ENCODE results near the gene UBAC2. TPM values are rescaled to one million over a fixed set of nuclear protein-coding genes. Genes with fewer than 3 reads are reported as not detected.

Gene UBAC2
- total and polyA plus RNA-seq, 2 donors (not counting 3 experiments of a cell fraction or from before 2014, with no cell fraction given) = 45.7 to 54.4 TPM

DNA sequence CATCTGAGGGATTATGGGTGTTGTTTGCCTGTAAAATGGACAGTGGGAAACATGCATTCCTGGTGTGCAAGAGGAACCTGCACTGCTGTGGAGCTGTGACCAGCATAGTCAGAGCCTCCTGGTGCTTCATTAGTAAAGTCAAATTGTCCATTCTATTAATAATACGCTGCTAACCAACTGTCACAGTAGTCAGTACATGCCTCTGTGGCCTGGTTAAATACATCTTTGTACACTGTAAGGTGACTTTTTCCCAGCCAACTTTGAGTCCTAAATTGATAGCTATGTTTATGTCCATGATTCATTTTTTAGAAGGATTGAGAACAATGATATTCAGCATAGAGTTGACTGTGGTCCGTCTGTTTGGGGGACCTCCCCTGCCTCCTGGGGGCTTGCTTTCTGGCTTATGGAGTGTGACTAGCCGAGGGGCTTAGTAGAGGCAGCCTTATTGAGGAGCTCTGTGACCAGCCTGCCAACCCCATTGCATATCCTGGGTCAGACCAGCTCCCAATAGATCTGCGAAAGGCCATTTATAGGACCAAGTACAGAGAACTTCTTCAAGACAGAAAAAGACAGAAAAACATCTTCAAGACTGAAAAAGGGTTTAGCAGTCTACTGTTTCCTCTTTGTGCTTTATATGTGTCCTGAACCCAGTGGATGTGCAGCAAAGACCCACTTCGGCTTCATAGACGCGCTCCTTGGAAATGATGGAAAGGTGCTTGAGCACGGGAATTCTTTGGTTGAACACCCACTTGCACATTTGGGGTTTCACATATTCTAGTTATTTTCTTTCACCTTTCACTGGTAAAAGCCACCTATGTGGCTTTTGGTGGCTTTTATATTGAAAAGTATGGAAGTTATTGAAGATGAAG lies 102.2 kb downstream of the UBAC2 start:
- H3K4me2 ChIP-seq (ENCODE audit: insufficient read depth, low read length) = no peak overlapping the region
- H3K9ac ChIP-seq (replicated peaks; ENCODE audit: extremely low read depth, insufficient read depth, low read length) = no peak overlapping the region
- H3K9me1 ChIP-seq (replicated peaks; ENCODE audit: control insufficient read depth, extremely low read depth, insufficient read depth, low read length) = no peaks in the 10 kb centered on the region
- DNase-seq (ENCODE audit: low read depth, low spot score) (no peak), FAIRE-seq (no peak)
- H3K4me3 ChIP-seq (replicated peaks in 1 of 3; ENCODE audit: insufficient read depth in 1 of 3, low read depth in 1 of 3, low read length in 3 of 3) = no peak overlapping the region
- H3K4me1 ChIP-seq (ENCODE audit: control insufficient read depth, extremely low read depth, insufficient read depth, low read length) = peaks cover 10% of the 10 kb centered on the region
- H3K79me2 ChIP-seq (ENCODE audit: control insufficient read depth, insufficient read depth, low read length) = no peaks in the 10 kb centered on the region
- no peaks in the 10 kb centered on the region for H3K36me3 ChIP-seq (ENCODE audit: control insufficient read depth in 2 of 2, extremely low read depth in 1 of 2, insufficient read depth in 2 of 2, low read length in 2 of 2)
- intact Hi-C loops (cut with micrococcal nuclease) = no loop called here
- BruUV-seq (replicated peaks) = no TSS peak
- POLR2A ChIA-PET = no interaction called here
- H3K27ac ChIP-seq (ENCODE audit: insufficient read depth, low read depth, low read length) = no peak overlapping the region
- H3K27me3 ChIP-seq (ENCODE audit: control insufficient read depth in 2 of 2, insufficient read depth in 2 of 2, low read length in 2 of 2) = no peaks in the 10 kb centered on the region
- dilution Hi-C loops (cut with MboI; ENCODE audit: extremely low pct_ligation_motif_present, low sequenced_read_pairs) = no loop called here
- H2AFZ ChIP-seq (ENCODE audit: low read depth, low read length) = no peak overlapping the region
- CTCF ChIA-PET = interaction anchor here (1.0 to 1.2 kb wide), 2 partner anchors 10 to 33 kb away, joined by 3 to 4 read pairs; no protein-coding TSS in a partner anchor
- no peaks in the 10 kb centered on the region for H4K20me1 ChIP-seq (replicated peaks; ENCODE audit: control insufficient read depth, extremely low read depth, insufficient read depth, low read length)
- no peaks in the 10 kb centered on the region for H3K9me3 ChIP-seq (replicated peaks; ENCODE audit: control insufficient read depth, insufficient read depth, low read length)
- TF ChIP-seq FOS (IDR thresholded peaks at IDR 0.05; ENCODE audit: borderline replicate concordance, insufficient read depth, low read length) = no peak

GRCh38 chr13:99303863-99304521 lies 103.3 kb downstream of the UBAC2 start:
- ChIA-PET POLR2A (no interaction called here), CTCF (interaction anchor here (1.0 to 1.1 kb wide), 3 partner anchors 9 to 34 kb away, joined by 3 to 7 read pairs (median 3); no protein-coding TSS in a partner anchor)
- Histone ChIP-seq H3K27me3 (ENCODE audit: control insufficient read depth in 2 of 2, insufficient read depth in 2 of 2, low read length in 2 of 2) (no peaks in the 10 kb centered on the region), H3K9ac (replicated peaks; ENCODE audit: extremely low read depth, insufficient read depth, low read length) (no peak overlapping the region), H3K9me1 (replicated peaks; ENCODE audit: control insufficient read depth, extremely low read depth, insufficient read depth, low read length) (no peaks in the 10 kb centered on the region), H3K4me3 (replicated peaks in 1 of 3; ENCODE audit: insufficient read depth in 1 of 3, low read depth in 1 of 3, low read length in 3 of 3) (no peak overlapping the region), H2AFZ (ENCODE audit: low read depth, low read length) (no peak overlapping the region), H3K79me2 (ENCODE audit: control insufficient read depth, insufficient read depth, low read length) (no peaks in the 10 kb centered on the region), H3K4me2 (ENCODE audit: insufficient read depth, low read length) (no peak overlapping the region), H3K9me3 (replicated peaks; ENCODE audit: control insufficient read depth, insufficient read depth, low read length) (no peaks in the 10 kb centered on the region), H4K20me1 (replicated peaks; ENCODE audit: control insufficient read depth, extremely low read depth, insufficient read depth, low read length) (no peaks in the 10 kb centered on the region), H3K36me3 (ENCODE audit: control insufficient read depth in 2 of 2, extremely low read depth in 1 of 2, insufficient read depth in 2 of 2, low read length in 2 of 2) (no peaks in the 10 kb centered on the region), H3K4me1 (ENCODE audit: control insufficient read depth, extremely low read depth, insufficient read depth, low read length) (peaks cover 17% of the 10 kb centered on the region), H3K27ac (ENCODE audit: insufficient read depth, low read depth, low read length) (no peak overlapping the region)
- dilution Hi-C loops (cut with MboI; ENCODE audit: extremely low pct_ligation_motif_present, low sequenced_read_pairs) = no loop called here
- TF ChIP-seq GATA2 (IDR thresholded peaks at IDR 0.05; ENCODE audit: insufficient read depth, insufficient read length, low read depth, low read length) = no peak
- no peak for TF ChIP-seq MYC (IDR thresholded peaks at IDR 0.05; ENCODE audit: low read depth, low read length)
- no peak for TF ChIP-seq POLR2A (IDR thresholded peaks at IDR 0.05; ENCODE audit: low read depth, low read length)
- TF ChIP-seq JUN (IDR thresholded peaks at IDR 0.05; ENCODE audit: borderline replicate concordance, insufficient read depth, insufficient read length, low read depth) = no peak
- no peak for TF ChIP-seq CTCF (IDR thresholded peaks at IDR 0.05; ENCODE audit: extremely low read depth in 1 of 2, insufficient read depth in 1 of 2, low read depth in 1 of 2, low read length in 2 of 2)
- no peak for TF ChIP-seq EZH2 (IDR thresholded peaks at IDR 0.05; ENCODE audit: borderline replicate concordance, low read depth, low read length, severe bottlenecking)
- no peak for TF ChIP-seq FOS (IDR thresholded peaks at IDR 0.05; ENCODE audit: borderline replicate concordance, insufficient read depth, low read length)
- TF ChIP-seq, protein P1, sequence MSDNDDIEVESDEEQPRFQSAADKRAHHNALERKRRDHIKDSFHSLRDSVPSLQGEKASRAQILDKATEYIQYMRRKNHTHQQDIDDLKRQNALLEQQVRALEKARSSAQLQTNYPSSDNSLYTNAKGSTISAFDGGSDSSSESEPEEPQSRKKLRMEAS (IDR thresholded peaks at IDR 0.05; ENCODE audit: insufficient read depth, insufficient read length) = no peak
- no peak for TF ChIP-seq POLR2AphosphoS5 (IDR thresholded peaks at IDR 0.05; ENCODE audit: insufficient read depth, low read depth, low read length)
- no peak for DNase-seq (ENCODE audit: low read depth, low spot score)
- no peak for FAIRE-seq
- intact Hi-C loops (cut with micrococcal nuclease) = no loop called here
- no TSS peak for BruUV-seq (replicated peaks)
